Activated CD8-positive, alpha-beta memory T cell treated with anti-CD3 and anti-CD28 coated beads, Interleukin-2, amount 50 U/mL, for 4 hours (primary cell): ENCODE results near the gene PRM1.

ENCODE experiments used
- DNase-seq: peaks from one replicate; pipeline ENCODE4 v3.0.0-alpha.2; 2020

Gene PRM1

DNA sequence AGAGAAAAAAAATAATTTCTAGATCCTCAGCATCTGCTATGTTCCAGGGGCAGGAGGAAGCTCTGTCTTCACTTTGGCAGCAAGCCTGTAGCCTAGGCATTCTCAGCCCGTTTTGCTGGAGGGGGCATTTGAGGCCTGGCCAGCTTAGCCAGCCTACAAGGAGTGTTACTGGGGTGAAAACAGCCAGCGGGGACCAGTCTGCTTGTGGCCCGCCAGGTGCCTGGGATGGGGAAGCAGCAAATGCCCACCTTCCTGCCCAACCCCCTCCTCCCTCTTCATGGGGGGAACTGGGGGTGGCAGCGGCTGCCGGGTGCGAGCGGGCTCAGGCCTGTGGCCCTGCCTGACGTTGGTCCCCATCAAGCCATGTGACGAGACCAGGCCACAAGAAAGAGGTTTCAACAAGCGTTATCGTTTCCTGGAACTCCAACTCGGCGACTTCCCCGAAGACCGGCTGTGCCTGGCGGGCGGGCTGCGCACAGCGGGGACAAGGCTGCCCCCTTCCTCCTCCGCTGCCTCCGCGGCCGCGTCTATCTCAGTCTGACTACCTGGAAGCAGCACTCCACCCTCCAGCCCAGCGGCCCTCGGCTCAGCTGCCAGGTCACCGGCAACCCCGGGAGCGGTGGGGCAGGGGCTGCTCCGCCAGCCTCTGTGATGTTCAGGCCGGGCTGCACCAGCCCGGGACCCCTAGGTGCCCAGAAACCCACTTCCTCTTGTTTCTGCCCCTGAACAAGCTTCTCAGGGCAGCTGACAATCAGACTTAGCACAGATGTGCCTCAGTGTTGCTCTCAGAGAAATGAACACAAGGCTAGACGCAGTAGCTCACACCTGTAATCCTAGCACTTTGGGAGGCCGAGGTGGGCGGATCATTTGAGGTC lies 48.0 kb downstream of the PRM1 start:
- DNase-seq, result peak; percentile 84

GRCh38 chr16:11232302-11232851 lies 48.8 kb downstream of the PRM1 start:
- no peak for DNase-seq

- no peak for DNase-seq
Measured at GRCh38 chr16:11231367-11231970, 49.7 kb downstream of the PRM1 start.
